ENCODE results near the gene LMO2. TPM values are rescaled to one million over a fixed set of nuclear protein-coding genes. Genes with fewer than 3 reads are reported as not detected.

LMO2 gene
- total RNA-seq, 2 experiments from 2014 or later, result 0.13 TPM; not detected in 1

DNA sequence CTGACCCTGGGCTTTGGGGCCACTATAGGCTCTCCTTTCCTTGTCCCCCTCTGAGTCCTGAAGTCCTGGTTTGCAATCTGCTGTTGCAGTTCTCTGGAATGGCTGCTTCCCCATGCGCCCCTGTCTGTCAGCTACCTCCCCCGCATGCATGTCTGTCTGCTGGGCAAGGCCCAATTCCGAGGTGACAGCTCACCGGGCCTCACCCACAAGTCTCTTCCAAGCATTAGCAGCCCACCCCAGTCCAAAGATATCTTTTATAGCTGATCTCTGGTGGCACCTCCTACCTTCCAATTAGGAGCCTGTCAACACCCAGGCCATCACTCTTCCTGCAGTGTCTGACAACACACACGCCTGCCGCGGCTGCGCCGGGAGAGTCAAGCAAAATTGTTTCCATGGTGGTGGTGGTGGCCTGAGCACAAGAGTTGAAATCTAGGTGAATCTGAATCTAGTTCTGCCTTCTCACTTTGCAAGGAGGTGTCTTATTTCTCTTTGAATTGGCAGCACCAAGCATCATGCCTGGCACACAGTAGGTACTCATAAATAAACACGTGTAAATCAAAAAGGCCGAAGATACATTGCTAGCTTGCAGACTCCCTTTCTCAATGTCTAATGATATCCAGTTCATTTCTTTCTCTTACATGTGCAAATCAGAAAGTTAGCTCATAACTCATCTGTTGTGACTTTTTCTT lies 1.2 kb upstream of the LMO2 start:
- CTCF ChIA-PET, result interaction anchor here (1.0 to 1.1 kb wide), 2 partner anchors 18 to 33 kb away, joined by 3 read pairs; no protein-coding TSS in a partner anchor
- POLR2A ChIA-PET, result no interaction called here

DNA sequence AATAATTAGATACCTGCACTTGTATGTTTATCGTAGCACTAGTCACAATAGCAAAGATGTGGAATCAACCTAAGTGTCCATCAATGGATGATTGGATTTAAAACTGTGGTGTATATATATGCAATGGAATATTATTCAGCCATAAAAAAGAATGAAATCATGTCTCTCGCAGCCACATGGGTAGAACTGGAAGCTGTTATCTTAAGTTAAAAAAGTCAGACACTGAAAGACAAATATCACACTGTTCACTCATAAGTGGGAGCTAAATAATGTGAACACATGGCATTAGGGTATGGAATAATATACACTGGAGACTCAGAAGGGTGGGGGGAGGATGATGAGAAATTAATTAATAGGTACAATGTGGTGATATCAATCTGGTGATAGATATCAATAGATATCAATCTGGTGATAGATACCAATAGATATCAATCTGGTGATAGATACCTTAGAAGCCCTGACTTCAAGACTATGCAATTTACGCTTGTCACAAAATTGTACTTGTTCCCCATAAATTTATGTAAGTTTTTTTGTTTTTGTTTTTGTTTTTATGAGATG lies 2.0 kb downstream of the LMO2 start:
- ChIA-PET POLR2A (interaction anchor here (0.6 kb wide), 1 partner anchor 29 kb away, joined by 3 read pairs; no protein-coding TSS in a partner anchor), CTCF (no interaction called here)

DNA sequence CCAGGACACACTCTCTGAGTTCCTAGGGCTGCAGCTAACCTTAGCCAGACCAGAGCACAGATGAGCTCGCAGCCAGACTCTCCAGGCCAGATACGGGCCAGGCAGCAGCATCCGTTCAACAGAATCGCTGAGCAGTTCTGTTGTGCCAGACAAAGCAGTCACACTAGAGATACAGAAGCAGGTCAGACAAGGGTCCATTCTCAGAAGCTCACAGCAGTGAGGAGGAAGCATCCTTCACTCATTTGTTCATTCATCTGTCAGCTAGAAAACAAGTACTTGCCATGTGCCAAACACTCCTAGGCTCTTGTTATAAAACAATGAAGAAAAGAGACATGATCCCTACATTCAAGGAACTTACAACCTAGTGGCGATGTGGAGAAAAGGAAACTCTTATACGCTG lies 2.6 kb downstream of the LMO2 start:
- ChIA-PET POLR2A (interaction anchor here (0.6 kb wide), 1 partner anchor 30 kb away, joined by 3 read pairs; no protein-coding TSS in a partner anchor), CTCF (no interaction called here)

DNA sequence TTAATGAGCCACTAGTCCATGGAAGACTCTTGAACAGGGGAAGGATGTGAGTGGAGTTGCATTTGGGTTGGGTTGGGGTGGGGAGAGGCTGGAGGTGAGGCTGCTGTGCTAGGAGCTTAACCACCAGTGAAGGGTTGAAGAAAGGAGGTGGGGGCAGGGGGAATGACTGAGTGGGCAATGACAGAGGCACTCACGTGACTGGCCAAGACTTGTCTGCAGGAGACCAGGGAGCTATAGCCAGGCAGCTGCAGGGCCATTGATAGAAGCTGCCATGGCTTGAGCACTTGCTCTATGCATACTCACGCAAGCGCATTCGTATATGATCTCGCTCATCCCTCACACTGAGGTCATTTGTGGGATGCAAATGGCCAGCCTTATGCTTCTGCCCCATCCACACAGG lies 4.0 kb downstream of the LMO2 start:
- POLR2A ChIA-PET, result no interaction called here
- CTCF ChIA-PET, result no interaction called here

DNA sequence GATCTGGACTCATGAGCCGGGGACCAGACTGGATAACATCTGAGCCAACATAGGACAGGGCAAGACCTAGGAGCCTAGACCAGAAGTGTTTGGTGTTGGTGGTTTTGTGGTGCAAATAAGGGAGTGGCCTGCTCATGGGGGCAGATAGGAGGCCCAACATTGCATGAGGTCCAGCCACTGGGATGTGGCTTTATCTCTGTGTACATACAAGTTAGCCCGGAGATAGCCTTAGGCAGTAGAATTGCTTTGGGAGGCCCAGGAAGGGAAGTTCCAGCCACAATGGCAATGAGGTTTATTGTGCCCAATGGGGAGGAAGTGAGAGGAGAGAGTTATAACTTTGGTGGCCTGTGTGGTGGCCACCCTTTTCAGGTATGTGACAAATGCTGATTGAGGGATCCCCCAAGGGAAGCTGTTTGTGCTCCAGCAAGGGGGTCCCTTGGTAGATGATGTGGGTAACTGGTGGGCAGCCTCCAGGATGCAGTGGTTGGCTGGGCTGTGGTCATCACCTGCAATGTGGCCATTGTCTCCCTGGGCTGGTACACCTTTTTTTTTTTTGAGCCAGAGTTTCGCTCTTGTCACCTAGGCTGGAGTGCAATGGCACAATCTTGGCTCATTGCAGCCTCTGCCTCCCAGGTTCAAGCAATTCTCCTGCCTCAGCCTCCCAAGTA lies 6.4 kb downstream of the LMO2 start:
- CTCF ChIA-PET, result no interaction called here
- POLR2A ChIA-PET, result no interaction called here

DNA sequence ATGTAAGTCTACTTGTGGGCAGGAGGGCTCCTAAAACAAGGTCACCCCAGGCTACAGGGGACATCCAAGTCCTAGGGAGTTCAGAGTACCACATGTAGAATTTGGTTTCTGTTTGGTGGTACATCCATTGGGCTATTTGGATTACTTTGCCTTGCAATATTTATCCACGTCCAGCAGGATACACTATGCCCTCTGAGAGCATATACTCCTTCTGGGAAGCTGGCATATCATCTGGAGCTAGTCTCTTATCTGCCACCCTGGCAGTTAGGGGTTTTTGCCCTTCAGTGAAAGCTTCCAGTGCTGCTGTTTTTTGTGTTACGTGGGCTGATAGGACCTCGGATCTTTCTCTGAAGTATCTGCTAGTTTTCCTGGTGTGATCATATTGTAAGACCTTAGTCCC lies 7.3 kb downstream of the LMO2 start:
- CTCF ChIA-PET, result no interaction called here
- POLR2A ChIA-PET, result no interaction called here

DNA sequence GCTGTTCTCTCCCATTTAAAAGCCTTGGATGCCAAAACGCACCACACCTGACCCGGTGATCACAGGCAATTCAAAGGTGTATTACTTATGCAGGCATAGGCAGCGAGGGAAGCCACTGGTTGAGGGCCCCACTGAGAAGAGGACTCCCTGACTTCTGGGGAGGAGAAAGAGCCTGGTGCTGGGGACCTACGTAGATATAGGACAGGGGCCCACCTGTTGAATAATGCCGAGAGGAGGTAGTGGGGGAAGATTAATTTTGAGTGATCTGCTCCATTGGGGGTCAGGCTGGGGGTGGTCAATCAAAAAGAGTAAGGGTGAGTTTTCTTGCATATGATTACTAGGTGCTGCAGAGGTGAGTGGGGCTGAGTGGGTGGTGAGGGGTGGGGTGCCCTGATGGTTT lies 7.8 kb downstream of the LMO2 start:
- ChIA-PET CTCF (no interaction called here), POLR2A (no interaction called here)

DNA sequence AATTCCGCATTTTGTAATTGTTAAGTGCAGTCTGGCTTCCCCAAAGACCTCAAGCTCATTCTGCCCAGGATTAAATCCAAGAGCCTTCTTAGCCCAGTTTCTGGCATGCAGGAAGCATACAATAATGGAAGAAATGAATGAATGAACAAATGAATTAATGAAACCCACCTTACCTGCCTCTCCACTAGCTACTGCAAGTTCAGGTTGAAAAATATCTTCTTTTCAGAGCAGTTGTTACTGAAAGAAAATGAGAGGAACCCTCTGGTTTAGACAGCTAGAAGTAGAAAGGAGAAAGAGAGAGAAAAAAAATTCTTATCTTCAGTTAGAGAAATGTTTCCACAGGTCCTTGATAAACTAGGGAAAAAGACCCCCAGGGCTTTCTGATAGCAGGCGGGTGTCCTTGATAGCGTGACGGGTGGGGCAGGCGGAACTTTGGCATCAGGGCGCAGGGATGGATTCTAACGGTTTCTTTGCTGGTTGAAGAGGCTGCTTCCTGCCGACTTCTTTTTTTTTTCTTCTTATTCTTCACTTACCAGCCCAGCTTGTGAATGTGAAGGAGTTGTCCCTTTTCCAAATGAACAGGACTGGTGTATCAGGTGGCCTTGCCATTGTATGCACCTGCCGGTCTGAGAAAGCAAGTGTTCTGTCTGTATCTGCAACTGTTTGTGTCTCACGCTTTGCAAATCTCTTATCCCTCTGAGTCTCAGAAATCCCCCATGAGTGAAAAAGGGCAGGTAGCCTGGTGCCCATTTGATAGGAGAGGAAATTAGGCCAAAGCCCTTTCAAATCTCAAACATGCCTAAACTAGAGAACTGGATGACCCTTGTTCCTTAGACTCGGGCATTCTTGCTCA lies 10.0 kb downstream of the LMO2 start:
- ChIA-PET CTCF (no interaction called here), POLR2A (interaction anchor here (0.9 kb wide), 1 partner anchor 85 kb away, joined by 3 read pairs; no protein-coding TSS in a partner anchor)

DNA sequence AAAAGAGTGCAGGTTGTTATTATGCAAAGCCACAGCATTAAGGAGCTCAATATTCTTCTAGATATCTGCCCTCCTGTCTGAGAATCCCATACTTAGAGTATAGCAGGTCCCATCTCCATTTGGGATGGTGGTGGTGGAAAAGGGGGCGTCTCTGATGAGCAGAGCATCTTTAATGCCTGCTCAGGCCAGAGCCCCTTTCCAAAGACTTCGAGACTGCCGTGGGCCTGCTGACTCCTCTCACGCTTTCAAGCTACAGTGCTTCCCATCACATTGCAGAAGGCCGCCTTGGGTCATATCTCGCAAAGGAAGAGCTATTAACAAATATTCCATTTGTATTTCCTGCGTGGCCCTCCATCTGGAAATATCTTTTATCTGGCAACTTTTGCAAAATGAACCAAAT lies 10.9 kb downstream of the LMO2 start:
- CTCF ChIA-PET, result interaction anchor here (0.9 kb wide), 1 partner anchor 18 kb away, joined by 3 read pairs; no protein-coding TSS in a partner anchor
- POLR2A ChIA-PET, result interaction anchor here (0.9 kb wide), 1 partner anchor 86 kb away, joined by 3 read pairs; no protein-coding TSS in a partner anchor

DNA sequence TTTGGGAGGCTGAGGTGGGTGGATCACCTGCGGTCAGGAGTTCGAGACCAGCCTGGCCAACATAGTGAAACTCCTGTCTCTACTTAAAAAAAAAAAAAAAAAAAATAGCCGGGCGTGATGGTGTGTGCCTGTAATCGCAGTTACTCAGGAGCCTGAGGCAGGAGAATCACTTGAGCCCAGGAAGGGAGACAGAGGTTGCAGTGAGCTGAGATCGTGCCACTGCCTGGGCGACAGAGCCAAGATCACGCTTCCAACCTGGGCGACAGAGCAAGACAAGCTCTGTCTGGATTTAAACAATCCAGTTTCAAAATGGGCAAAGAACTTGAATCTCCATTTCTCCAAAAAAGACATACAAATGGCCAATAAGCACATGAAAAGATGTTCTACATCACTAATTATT lies 12.5 kb downstream of the LMO2 start:
- ChIA-PET CTCF (interaction anchor here (0.7 kb wide), 1 partner anchor 360 kb away, joined by 3 read pairs; no protein-coding TSS in a partner anchor), POLR2A (no interaction called here)

DNA sequence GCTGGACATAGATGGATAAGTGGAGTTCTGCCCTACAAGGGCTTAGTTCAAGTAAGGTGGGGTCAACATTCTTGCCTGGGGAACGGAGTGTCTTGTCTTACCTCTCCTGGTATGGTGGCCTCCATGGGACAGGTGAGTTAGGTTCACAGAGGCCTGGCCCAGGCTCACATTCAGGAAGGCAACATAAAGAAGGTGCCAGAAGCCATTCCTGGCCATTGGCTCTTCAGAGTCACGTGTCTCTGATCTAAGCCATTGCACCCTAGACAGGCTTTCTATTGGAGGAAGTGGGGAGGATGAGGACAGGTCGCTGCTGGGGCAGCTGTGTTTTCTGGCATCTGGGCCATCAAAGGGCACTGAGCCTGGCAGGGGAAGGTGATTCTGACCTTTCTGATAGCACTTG lies 14.8 kb downstream of the LMO2 start:
- CTCF ChIA-PET, result no interaction called here
- POLR2A ChIA-PET, result no interaction called here

DNA sequence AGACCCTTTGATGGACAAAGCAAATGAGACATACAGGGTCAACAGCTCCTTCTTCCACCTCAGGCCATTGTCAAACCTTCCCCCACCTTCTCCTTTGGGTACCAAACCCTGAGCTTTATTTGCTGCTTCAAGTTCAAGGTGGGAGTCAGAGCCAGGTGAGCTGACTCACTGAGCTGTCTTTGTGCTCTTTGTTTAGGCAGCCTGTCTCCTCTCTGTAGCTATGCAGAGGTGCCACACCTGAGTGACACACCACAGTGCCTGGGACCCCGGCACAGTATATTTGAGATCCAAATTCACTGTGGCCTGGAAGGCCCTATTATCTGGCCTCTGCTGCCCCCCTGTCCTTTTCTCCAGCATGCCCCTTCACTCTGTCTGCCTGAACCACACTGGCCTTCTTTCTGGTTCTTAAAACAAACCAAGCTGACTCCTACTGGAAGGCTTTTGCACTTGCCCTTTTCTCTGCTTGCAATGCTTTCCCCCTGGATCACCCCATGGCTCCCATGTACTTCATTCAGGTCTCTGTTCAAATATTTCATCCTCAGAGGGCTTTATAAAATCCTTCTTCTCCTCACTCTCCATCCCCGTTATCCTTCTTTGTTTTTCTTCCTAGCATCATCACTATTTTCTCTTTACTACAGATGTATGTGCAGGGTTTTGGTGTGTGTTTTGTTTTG lies 16.1 kb downstream of the LMO2 start:
- ChIA-PET POLR2A (no interaction called here), CTCF (interaction anchor here (0.6 to 1.0 kb wide), 2 partner anchors 18 to 123 kb away, joined by 3 to 4 read pairs; no protein-coding TSS in a partner anchor)

DNA sequence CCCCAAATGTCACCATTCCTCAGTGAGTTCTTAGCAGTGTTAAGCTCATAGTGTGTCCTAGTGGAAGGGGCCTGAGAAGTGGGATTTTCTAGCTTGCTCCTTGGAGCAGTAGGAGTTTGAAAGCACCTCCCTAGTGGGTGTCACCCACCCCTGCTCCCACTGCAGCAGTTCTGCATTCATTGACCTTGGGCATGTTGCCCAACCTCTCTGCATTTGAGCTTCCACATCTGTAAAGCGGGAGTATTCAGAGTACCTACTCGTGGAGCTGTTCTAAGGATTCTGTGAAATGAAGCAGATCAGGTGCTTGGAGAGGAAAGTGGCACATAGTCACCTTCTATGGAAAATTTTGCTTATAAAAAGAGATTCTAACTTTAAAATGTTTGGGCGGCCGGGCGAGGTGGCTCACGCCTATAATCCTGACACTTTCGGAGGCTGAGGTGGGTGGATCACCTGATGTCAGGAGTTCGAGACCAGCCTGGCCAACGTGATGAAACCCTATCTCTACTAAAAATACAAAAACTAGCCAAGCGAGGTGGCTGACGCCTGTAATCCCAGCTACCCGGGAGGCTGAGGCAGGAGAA lies 16.9 kb downstream of the LMO2 start:
- POLR2A ChIA-PET, result no interaction called here
- CTCF ChIA-PET, result interaction anchor here (1.1 kb wide), 1 partner anchor 18 kb away, joined by 3 read pairs; no protein-coding TSS in a partner anchor

DNA sequence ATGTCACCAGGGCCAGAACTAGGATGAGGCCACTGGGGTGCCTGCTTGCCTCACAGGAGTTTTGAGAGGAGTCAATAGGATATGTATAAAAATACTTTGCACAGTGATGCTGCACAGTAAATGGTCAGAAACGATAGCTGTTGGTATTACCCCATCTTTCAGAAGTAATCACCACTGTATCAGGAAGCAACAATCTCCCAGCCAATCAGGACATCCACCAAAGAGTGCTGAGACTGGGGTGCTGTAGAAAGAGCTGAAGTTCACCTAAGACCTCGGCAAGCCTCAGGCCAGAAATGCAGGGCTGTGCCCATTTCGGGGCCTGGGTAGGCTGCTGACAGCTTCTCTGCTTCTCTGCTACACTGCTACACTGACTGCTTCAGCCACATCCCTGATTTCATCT lies 17.4 kb downstream of the LMO2 start:
- ChIA-PET CTCF (interaction anchor here (1.1 kb wide), 1 partner anchor 19 kb away, joined by 3 read pairs; no protein-coding TSS in a partner anchor), POLR2A (no interaction called here)

DNA sequence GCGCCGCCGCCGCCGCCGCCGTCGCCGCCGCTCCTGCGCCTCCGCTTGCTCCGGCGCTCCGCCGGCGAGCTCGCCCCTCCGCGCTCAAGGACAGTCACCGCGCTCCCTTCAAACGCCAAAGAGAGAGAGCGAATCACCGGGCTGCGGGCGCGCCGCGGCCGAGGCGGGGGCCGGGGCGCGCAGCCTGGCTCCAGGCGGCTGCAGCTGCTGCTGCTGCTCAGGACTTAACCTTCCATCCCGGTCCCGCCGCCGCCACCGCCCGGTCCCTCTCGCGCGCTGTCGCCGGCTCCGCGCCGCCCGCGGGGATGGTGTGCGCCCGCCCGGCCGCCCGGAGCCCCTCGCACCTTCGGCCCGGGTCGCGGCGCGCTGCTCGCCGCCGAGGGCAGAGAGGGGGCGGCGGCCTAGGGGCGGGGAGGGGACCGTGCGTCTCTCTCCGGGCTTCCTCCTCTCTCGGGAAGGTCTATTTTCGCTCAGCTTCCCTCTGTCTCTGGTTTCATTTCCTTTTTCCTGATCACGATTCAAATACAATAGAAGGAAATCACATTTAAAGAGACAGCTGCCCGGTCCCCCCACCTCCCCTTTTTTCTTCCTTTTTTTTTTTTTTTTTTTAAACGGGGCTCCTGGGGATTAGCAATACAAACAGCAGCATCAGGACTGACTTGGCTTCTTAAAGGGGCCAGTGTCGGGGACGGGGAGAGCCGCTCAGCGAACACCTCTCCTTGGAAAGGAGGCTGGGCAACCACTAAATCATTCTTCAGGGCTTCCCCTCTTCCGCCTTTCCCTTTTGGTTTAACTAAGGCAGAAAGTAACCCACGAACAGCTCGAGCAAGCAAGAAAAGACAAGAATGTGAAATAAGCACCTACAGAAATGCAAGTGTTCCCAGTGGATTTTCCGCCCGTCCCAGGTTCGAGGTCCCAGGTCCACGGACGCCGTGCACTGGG lies 22.1 kb downstream of the LMO2 start:
- ChIA-PET CTCF (interaction anchor here (0.6 to 2.6 kb wide), 3 partner anchors 12 to 159 kb away, joined by 3 to 10 read pairs (median 3); no protein-coding TSS in a partner anchor), POLR2A (no interaction called here)

DNA sequence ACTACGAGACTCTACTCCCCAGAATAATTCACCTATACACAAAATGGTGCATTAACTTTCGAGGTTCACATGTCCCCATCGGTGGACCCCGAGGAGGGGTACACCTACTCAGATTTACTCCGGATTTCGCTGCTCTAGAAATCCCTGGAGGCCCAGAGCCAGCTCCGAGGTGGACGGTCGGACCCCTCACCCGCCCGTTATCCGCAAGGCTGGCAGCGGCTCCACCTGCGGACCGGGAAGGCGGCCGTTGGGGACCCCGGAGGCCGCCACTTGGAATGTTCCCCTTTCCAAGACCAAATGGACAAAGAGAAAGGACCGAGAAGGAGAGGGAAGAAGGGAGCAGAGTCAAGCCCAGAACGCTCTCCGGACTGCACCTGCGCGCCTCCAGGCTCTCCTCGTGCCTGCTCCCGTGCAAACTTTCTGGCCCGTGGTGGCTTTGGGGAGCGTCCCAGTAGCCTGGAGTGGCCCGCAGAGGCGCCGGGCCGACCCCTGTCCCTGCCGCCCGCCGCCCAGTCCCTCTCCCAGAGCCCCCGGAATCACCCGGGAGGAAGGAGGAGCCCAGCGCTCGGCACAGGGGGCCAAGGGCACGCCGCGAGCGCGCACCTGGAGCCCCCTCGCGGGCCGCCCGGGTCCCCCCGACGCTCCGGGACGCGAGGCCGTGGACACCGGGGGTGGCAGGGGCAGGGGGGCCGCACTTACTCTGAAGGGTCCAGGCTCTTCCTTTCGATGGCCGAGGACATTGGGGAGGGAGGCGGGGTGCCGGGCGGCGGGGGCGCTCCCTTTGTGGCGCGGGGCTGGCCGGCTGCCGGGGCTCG lies 23.0 kb downstream of the LMO2 start:
- POLR2A ChIA-PET, result no interaction called here

More for the DNA sequence above, 23.0 kb downstream of the LMO2 start:
- CTCF ChIA-PET, result interaction anchor here (2.6 kb wide), 1 partner anchor 11 kb away, joined by 10 read pairs; no protein-coding TSS in a partner anchor
